Vagina (tissue), 2 donors: ENCODE measurements around the gene PRH1.

Source experiments
- CTCF ChIP-seq, 3 experiments: fragments of 450-650 bp in 2 of 3; fragments of 200-600 bp in 1 of 3; sonication (generic) in 1 of 3; IDR thresholded peaks; one replicate each; pipeline ENCODE4 v1.5.1; 2017 to 2019; ENCODE audit warnings: antibody characterized with exemption in 3 of 3, mild to moderate bottlenecking in 2 of 3, moderate library complexity in 2 of 3
- POLR2A ChIP-seq, 2 donors: fragments of 450-650 bp; IDR thresholded peaks; one replicate each; pipeline ENCODE4 v1.6.1; 2017; ENCODE audit warnings: antibody characterized with exemption in 2 of 2, mild to moderate bottlenecking in 2 of 2, moderate library complexity in 2 of 2
- POLR2AphosphoS5 ChIP-seq, 2 donors: sonication (generic); formaldehyde crosslinking; IDR thresholded peaks; one replicate each; pipeline ENCODE4 v1.9.0; 2017; ENCODE audit warnings: antibody characterized with exemption in 2 of 2, mild to moderate bottlenecking in 2 of 2, low read depth in 1 of 2; ENCODE audit not compliant: insufficient read depth in 1 of 2

- TF ChIP-seq POLR2A (IDR thresholded peaks at IDR 0.05) (no peak), CTCF (IDR thresholded peaks at IDR 0.05) (no peak), POLR2AphosphoS5 (IDR thresholded peaks at IDR 0.05; ENCODE audit: insufficient read depth in 1 of 2, low read depth in 1 of 2) (no peak)
These were observed 35.8 kb upstream of the PRH1 start for GRCh38 chr12:10919809-10920208.
